PFSK-1 (cell line): ENCODE results near the gene HELQ.

Experiments
- POLR2AphosphoS5 ChIP-seq: IDR thresholded peaks from 2 replicates; pipeline ENCODE4 v1.6.1; 2012; ENCODE audit warnings: low read depth, mild to moderate bottlenecking, control low read depth, low read length, moderate library complexity
- SIN3A ChIP-seq: IDR thresholded peaks from 2 replicates; pipeline ENCODE4 v1.6.1; 2012; ENCODE audit warnings: mild to moderate bottlenecking, low read length, moderate library complexity, borderline replicate concordance; ENCODE audit not compliant: insufficient read depth
- TAF1 ChIP-seq: IDR thresholded peaks from 2 replicates; pipeline ENCODE4 v1.6.1; 2012; ENCODE audit warnings: low read length, control low read depth, borderline replicate concordance; ENCODE audit not compliant: insufficient read depth
- TF ChIP-seq, protein P1 (sequence below), 2 experiments: IDR thresholded peaks; 2 replicates each; pipeline versions ENCODE4 v1.6.1 to v1.8.0; 2011 to 2012; ENCODE audit warnings: low read depth in 2 of 2, low read length in 2 of 2, control low read depth in 1 of 2, inconsistent platforms in 1 of 2, mild to moderate bottlenecking in 1 of 2, moderate library complexity in 1 of 2; ENCODE audit not compliant: insufficient read depth in 1 of 2

DNA sequence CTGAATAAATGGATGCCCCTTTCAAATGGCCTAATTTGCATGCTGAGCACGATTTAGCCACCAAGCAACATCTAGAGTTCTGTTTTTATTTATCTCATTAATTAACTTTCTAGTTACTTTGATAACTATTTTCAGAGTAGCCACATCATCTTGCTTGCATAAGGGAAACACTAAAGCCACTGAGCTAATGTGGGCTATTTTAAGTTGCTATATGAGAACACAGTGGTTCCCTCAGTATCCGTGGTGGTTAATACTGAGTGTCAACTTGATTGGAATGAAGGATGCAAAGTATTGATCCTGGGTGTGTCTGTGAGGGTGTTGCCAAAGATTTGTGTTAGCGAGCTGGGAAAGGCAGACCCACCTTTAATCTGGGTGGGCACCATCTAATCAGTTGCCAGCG is 95.6 kb downstream of the HELQ start:
- TF ChIP-seq POLR2AphosphoS5 (no peak), SIN3A (no peak), TAF1 (no peak)
- TF ChIP-seq, protein P1, sequence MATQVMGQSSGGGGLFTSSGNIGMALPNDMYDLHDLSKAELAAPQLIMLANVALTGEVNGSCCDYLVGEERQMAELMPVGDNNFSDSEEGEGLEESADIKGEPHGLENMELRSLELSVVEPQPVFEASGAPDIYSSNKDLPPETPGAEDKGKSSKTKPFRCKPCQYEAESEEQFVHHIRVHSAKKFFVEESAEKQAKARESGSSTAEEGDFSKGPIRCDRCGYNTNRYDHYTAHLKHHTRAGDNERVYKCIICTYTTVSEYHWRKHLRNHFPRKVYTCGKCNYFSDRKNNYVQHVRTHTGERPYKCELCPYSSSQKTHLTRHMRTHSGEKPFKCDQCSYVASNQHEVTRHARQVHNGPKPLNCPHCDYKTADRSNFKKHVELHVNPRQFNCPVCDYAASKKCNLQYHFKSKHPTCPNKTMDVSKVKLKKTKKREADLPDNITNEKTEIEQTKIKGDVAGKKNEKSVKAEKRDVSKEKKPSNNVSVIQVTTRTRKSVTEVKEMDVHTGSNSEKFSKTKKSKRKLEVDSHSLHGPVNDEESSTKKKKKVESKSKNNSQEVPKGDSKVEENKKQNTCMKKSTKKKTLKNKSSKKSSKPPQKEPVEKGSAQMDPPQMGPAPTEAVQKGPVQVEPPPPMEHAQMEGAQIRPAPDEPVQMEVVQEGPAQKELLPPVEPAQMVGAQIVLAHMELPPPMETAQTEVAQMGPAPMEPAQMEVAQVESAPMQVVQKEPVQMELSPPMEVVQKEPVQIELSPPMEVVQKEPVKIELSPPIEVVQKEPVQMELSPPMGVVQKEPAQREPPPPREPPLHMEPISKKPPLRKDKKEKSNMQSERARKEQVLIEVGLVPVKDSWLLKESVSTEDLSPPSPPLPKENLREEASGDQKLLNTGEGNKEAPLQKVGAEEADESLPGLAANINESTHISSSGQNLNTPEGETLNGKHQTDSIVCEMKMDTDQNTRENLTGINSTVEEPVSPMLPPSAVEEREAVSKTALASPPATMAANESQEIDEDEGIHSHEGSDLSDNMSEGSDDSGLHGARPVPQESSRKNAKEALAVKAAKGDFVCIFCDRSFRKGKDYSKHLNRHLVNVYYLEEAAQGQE (IDR thresholded peaks at IDR 0.05; ENCODE audit: insufficient read depth in 1 of 2, low read depth in 2 of 2, low read length in 2 of 2), result no peak
